ENCODE results near the gene TAF15.
A peak's percentile ranks its signal among the peaks of the same experiment; 100 is the strongest.

Gene TAF15

GRCh38 chr17:35793257-35793656, 16.0 kb upstream of the TAF15 start:
- Histone ChIP-seq H3K9me3 (replicated peaks in 1 of 2; ENCODE audit: control insufficient read depth in 2 of 2, insufficient read depth in 1 of 2, low read depth in 1 of 2, low read length in 2 of 2) (no peaks in the 10 kb centered on the region), H3K79me1 (ENCODE audit: low read depth, low read length) (no peaks in the 10 kb centered on the region), H2BK15ac (ENCODE audit: low read length) (no peak overlapping the region), H2AK5ac (ENCODE audit: low read depth, low read length) (no peak overlapping the region), H3K4me3 (ENCODE audit: low read length in 2 of 2) (no peak overlapping the region), H3K4me2 (ENCODE audit: insufficient read depth, low read length, poor library complexity, severe bottlenecking) (no peak overlapping the region), H4K91ac (ENCODE audit: low read depth, low read length, poor library complexity) (no peak overlapping the region), H3K4ac (ENCODE audit: low read length) (no peak overlapping the region), H2BK5ac (ENCODE audit: low read length) (no peak overlapping the region), H3K27me3 (ENCODE audit: control insufficient read depth in 3 of 3, insufficient read depth in 3 of 3, low read depth in 1 of 3, low read length in 3 of 3) (peaks cover 7 to 82% (median 53%) of the 10 kb centered on the region in 3 experiments), H3K14ac (ENCODE audit: low read length) (no peak overlapping the region), H3K23ac (ENCODE audit: low read depth, low read length, poor library complexity) (no peak overlapping the region), H4K8ac (ENCODE audit: low read depth, low read length) (no peak overlapping the region), H3K4me1 (ENCODE audit: control insufficient read depth in 2 of 2, insufficient read depth in 1 of 2, low read depth in 1 of 2, low read length in 2 of 2) (peaks cover 2% of the 10 kb centered on the region in 2 donors), H2BK12ac (ENCODE audit: low read length) (no peak overlapping the region), H3K9ac (ENCODE audit: low read depth, low read length, poor library complexity) (no peak overlapping the region), H2BK120ac (ENCODE audit: low read depth, low read length) (no peak overlapping the region), H3K36me3 (replicated peaks in 1 of 2; ENCODE audit: control insufficient read depth in 2 of 2, insufficient read depth in 2 of 2, low read length in 2 of 2) (no peaks in the 10 kb centered on the region), H3K18ac (ENCODE audit: low read length) (no peak overlapping the region), H3K27ac (replicated peaks; ENCODE audit: low read length) (no peak overlapping the region), H2AFZ (ENCODE audit: low read length) (no peak overlapping the region)
- DNase-seq (ENCODE audit: low spot score), result no peak
- no CpG with 5 or more reads among the region's 3 CpGs for WGBS, 2 donors (ENCODE audit: extremely low coverage in 2 of 2, insufficient read length in 2 of 2, insufficient replicate concordance in 1 of 2)

DNA sequence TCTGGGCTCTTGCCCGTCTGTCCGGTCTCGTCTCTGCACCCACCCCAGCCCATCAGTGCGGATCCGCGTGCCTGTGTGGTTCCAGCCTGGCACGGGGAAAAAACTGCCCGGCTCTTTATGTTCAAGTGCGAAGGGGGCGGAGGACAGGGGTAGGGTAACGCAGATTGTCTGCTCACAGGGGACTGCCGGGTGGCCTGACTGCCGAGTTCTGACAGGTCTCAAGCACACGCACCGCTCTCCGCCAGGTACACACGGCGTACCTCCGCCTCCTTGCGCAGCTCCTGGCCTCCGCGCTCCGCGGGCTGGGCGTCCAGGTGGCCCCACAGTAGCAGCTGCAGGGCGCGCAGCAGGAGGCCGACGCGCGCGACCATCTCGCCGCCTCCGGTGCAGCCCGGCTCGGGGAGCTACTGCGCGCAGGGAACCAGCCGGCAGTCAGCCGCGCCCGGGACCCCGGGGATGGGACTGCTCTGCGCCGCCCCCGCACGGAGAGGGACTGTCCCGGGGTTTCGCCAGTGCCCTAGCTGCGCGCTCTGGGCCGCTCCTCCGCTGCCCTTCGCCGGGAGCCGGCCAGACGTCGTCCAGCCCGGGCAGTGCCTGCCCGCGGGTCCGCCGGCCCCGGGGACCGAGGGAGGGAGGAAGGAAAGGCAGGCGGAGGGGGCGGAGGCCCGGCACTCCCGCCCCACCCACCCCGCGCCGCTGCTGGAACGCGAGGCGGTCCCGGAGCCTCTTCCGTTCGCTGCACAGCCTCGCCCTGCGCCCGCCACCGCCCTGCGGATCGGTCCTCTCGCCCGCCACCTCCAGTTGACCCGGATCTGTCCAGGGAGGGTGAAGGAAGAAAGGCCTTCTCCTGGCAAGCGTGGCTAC, 14.0 kb upstream of the TAF15 start, which contains the start of gene MMP28:
Gene MMP28 (minus strand): TSS at position 635 of the 864 bp plus-strand sequence. CDS start 264 bp downstream, at position 371.
- DNase-seq (ENCODE audit: low spot score), result peak; percentile 49
- Histone ChIP-seq H3K18ac (ENCODE audit: low read length) (peak within 1 kb of the TSS; percentile 83), H3K36me3 (replicated peaks in 1 of 2; ENCODE audit: control insufficient read depth in 2 of 2, insufficient read depth in 2 of 2, low read length in 2 of 2) (no peaks in the 10 kb centered on the region), H3K79me1 (ENCODE audit: low read depth, low read length) (no peaks in the 10 kb centered on the region), H2AFZ (ENCODE audit: low read length) (peak within 1 kb of the TSS; percentile 83), H2BK15ac (ENCODE audit: low read length) (no peak within 1 kb of the TSS), H3K9ac (ENCODE audit: low read depth, low read length, poor library complexity) (peak within 1 kb of the TSS; percentile 90), H3K4me3 (ENCODE audit: low read length in 2 of 2) (peak within 1 kb of the TSS; percentile 33 to 80), H3K27ac (replicated peaks; ENCODE audit: low read length) (no peak within 1 kb of the TSS), H3K4me2 (ENCODE audit: insufficient read depth, low read length, poor library complexity, severe bottlenecking) (peak within 1 kb of the TSS; percentile 100), H2BK5ac (ENCODE audit: low read length) (peak within 1 kb of the TSS; percentile 67), H3K9me3 (replicated peaks in 1 of 2; ENCODE audit: control insufficient read depth in 2 of 2, insufficient read depth in 1 of 2, low read depth in 1 of 2, low read length in 2 of 2) (no peaks in the 10 kb centered on the region), H2BK120ac (ENCODE audit: low read depth, low read length) (no peak within 1 kb of the TSS), H4K91ac (ENCODE audit: low read depth, low read length, poor library complexity) (no peak within 1 kb of the TSS), H3K4ac (ENCODE audit: low read length) (no peak within 1 kb of the TSS), H3K4me1 (ENCODE audit: control insufficient read depth in 2 of 2, insufficient read depth in 1 of 2, low read depth in 1 of 2, low read length in 2 of 2) (peaks cover 2% of the 10 kb centered on the region in 2 donors), H3K23ac (ENCODE audit: low read depth, low read length, poor library complexity) (peak within 1 kb of the TSS; percentile 85), H4K8ac (ENCODE audit: low read depth, low read length) (no peak within 1 kb of the TSS), H3K27me3 (ENCODE audit: control insufficient read depth in 3 of 3, insufficient read depth in 3 of 3, low read depth in 1 of 3, low read length in 3 of 3) (peaks cover 7 to 92% (median 55%) of the 10 kb centered on the region in 3 experiments), H2BK12ac (ENCODE audit: low read length) (peak within 1 kb of the TSS; percentile 41), H3K14ac (ENCODE audit: low read length) (peak within 1 kb of the TSS; percentile 39), H2AK5ac (ENCODE audit: low read depth, low read length) (no peak within 1 kb of the TSS)
- no CpG with 5 or more reads among the region's 89 CpGs for WGBS, 2 donors (ENCODE audit: extremely low coverage in 2 of 2, insufficient read length in 2 of 2, insufficient replicate concordance in 1 of 2)

DNA sequence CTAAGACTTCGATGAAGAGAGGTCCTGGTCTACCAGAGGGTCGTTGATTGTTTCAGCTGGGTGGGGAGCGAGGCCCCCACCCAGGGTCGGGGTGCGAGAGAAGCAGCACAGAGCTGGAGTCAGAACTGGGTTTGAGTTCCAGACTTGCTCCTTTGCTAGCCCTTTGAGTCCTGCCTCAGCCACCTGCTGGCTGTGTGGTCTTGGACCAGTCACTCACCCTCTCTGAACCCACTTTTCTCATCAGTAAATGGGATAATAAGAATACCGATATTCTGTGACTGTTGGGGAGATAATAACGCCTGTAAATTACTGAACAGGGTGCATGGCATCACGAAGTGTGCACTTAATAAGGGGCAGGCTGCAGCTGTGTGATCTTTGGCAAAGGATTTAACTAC, 13.4 kb upstream of the TAF15 start:
- no CpG with 5 or more reads among the region's 8 CpGs for WGBS, 2 donors (ENCODE audit: extremely low coverage in 2 of 2, insufficient read length in 2 of 2, insufficient replicate concordance in 1 of 2)

DNA sequence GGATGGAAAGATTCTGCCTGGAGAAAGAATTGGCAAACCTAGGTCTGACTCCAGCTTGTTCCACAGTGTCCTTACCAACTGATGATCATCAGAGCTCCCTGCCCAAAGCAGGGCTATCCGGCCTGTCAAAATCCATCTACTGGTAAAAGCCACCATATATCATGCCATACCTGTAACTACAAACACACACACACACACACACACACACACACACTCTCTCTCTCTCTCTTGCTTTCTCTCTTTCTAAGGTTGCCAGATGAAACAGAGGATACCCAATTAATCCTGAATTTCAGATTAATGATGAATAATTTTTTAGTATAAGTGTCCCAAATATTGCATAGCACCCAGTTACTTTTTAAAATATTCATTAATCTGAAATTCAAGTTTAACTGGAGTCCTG, 12.3 kb upstream of the TAF15 start:
- Histone ChIP-seq H3K18ac (ENCODE audit: low read length) (no peak overlapping the region), H3K9ac (ENCODE audit: low read depth, low read length, poor library complexity) (no peak overlapping the region), H4K8ac (ENCODE audit: low read depth, low read length) (no peak overlapping the region), H2AFZ (ENCODE audit: low read length) (no peak overlapping the region), H2BK15ac (ENCODE audit: low read length) (no peak overlapping the region), H3K4me2 (ENCODE audit: insufficient read depth, low read length, poor library complexity, severe bottlenecking) (no peak overlapping the region), H3K14ac (ENCODE audit: low read length) (no peak overlapping the region), H2BK12ac (ENCODE audit: low read length) (no peak overlapping the region), H2BK5ac (ENCODE audit: low read length) (no peak overlapping the region), H3K9me3 (replicated peaks in 1 of 2; ENCODE audit: control insufficient read depth in 2 of 2, insufficient read depth in 1 of 2, low read depth in 1 of 2, low read length in 2 of 2) (no peaks in the 10 kb centered on the region), H3K23ac (ENCODE audit: low read depth, low read length, poor library complexity) (no peak overlapping the region), H3K27ac (replicated peaks; ENCODE audit: low read length) (no peak overlapping the region), H2AK5ac (ENCODE audit: low read depth, low read length) (no peak overlapping the region), H4K91ac (ENCODE audit: low read depth, low read length, poor library complexity) (no peak overlapping the region), H2BK120ac (ENCODE audit: low read depth, low read length) (no peak overlapping the region), H3K79me1 (ENCODE audit: low read depth, low read length) (no peaks in the 10 kb centered on the region), H3K4me1 (ENCODE audit: control insufficient read depth in 2 of 2, insufficient read depth in 1 of 2, low read depth in 1 of 2, low read length in 2 of 2) (peaks cover 2% of the 10 kb centered on the region in 2 donors), H3K4me3 (ENCODE audit: low read length in 2 of 2) (no peak overlapping the region), H3K36me3 (replicated peaks in 1 of 2; ENCODE audit: control insufficient read depth in 2 of 2, insufficient read depth in 2 of 2, low read length in 2 of 2) (no peaks in the 10 kb centered on the region), H3K27me3 (ENCODE audit: control insufficient read depth in 3 of 3, insufficient read depth in 3 of 3, low read depth in 1 of 3, low read length in 3 of 3) (peaks cover 7 to 90% (median 51%) of the 10 kb centered on the region in 3 experiments), H3K4ac (ENCODE audit: low read length) (no peak overlapping the region)
- DNase-seq (ENCODE audit: low spot score), result no peak
- WGBS, 2 donors (ENCODE audit: extremely low coverage in 2 of 2, insufficient read length in 2 of 2, insufficient replicate concordance in 1 of 2), result no CpG with 5 or more reads among the region's 1 CpG

More for the DNA sequence above, 13.4 kb upstream of the TAF15 start:
- H2BK5ac ChIP-seq (ENCODE audit: low read length), result peak overlapping the region; percentile 67
- no peaks in the 10 kb centered on the region for H3K9me3 ChIP-seq (replicated peaks in 1 of 2; ENCODE audit: control insufficient read depth in 2 of 2, insufficient read depth in 1 of 2, low read depth in 1 of 2, low read length in 2 of 2)
- H4K91ac ChIP-seq (ENCODE audit: low read depth, low read length, poor library complexity), result no peak overlapping the region
- H3K79me1 ChIP-seq (ENCODE audit: low read depth, low read length), result no peaks in the 10 kb centered on the region
- no peak for DNase-seq (ENCODE audit: low spot score)
- no peak overlapping the region for H2BK15ac ChIP-seq (ENCODE audit: low read length)
- H2AK5ac ChIP-seq (ENCODE audit: low read depth, low read length), result no peak overlapping the region
- no peak overlapping the region for H2BK12ac ChIP-seq (ENCODE audit: low read length)
- no peak overlapping the region for H4K8ac ChIP-seq (ENCODE audit: low read depth, low read length)
- H3K23ac ChIP-seq (ENCODE audit: low read depth, low read length, poor library complexity), result peak overlapping the region; percentile 85
- peak overlapping the region; percentile 1 for H3K9ac ChIP-seq (ENCODE audit: low read depth, low read length, poor library complexity)
- peak overlapping the region; percentile 20 to 61 for H3K4me3 ChIP-seq (ENCODE audit: low read length in 2 of 2)
- H3K4ac ChIP-seq (ENCODE audit: low read length), result no peak overlapping the region
- peak overlapping the region; percentile 32 for H3K18ac ChIP-seq (ENCODE audit: low read length)
- H3K27ac ChIP-seq (replicated peaks; ENCODE audit: low read length), result no peak overlapping the region
- peak overlapping the region; percentile 10 for H3K14ac ChIP-seq (ENCODE audit: low read length)
- peak overlapping the region; percentile 100 for H3K4me2 ChIP-seq (ENCODE audit: insufficient read depth, low read length, poor library complexity, severe bottlenecking)
- peaks cover 7 to 97% (median 55%) of the 10 kb centered on the region in 3 experiments for H3K27me3 ChIP-seq (ENCODE audit: control insufficient read depth in 3 of 3, insufficient read depth in 3 of 3, low read depth in 1 of 3, low read length in 3 of 3)
- H2BK120ac ChIP-seq (ENCODE audit: low read depth, low read length), result no peak overlapping the region
- peaks cover 2% of the 10 kb centered on the region in 2 donors for H3K4me1 ChIP-seq (ENCODE audit: control insufficient read depth in 2 of 2, insufficient read depth in 1 of 2, low read depth in 1 of 2, low read length in 2 of 2)
- H2AFZ ChIP-seq (ENCODE audit: low read length), result peak overlapping the region; percentile 83
- no peaks in the 10 kb centered on the region for H3K36me3 ChIP-seq (replicated peaks in 1 of 2; ENCODE audit: control insufficient read depth in 2 of 2, insufficient read depth in 2 of 2, low read length in 2 of 2)

Measured in neuronal stem cell (in vitro differentiated cells).